H9 (cell line): ENCODE data around the gene AMT. TPM values are rescaled to one million over a fixed set of nuclear protein-coding genes. Genes with fewer than 3 reads are reported as not detected.

Source experiments
- DNase-seq: peaks from one replicate; pipeline ENCODE4 v3.0.0-alpha.2; 2017
- H2AFZ ChIP-seq: one replicate; pipeline ENCODE4 v1.6.1; 2013; ENCODE audit warnings: mild to moderate bottlenecking, low read length, control low read depth, moderate library complexity
- H2AK5ac ChIP-seq: 2 replicates; pipeline ENCODE4 v1.6.1; 2013; ENCODE audit warnings: low read length, control low read depth, mixed read lengths; ENCODE audit not compliant: insufficient read length
- H2BK120ac ChIP-seq: one replicate; pipeline ENCODE4 v1.6.1; 2013; ENCODE audit warnings: low read depth, mild to moderate bottlenecking, low read length, control low read depth, inconsistent platforms; ENCODE audit not compliant: poor library complexity, severe bottlenecking
- H2BK12ac ChIP-seq: 2 replicates; pipeline ENCODE4 v1.6.1; 2013; ENCODE audit warnings: low read length, control low read depth, mixed read lengths, low read depth; ENCODE audit not compliant: insufficient read length
- H2BK15ac ChIP-seq: 2 replicates; pipeline ENCODE4 v1.6.1; 2013; ENCODE audit warnings: low read depth, low read length, control low read depth
- H2BK20ac ChIP-seq: one replicate; pipeline ENCODE4 v1.6.1; 2013; ENCODE audit warnings: low read depth, mild to moderate bottlenecking, low read length, control low read depth, inconsistent platforms; ENCODE audit not compliant: poor library complexity, severe bottlenecking
- H2BK5ac ChIP-seq: 2 replicates; pipeline ENCODE4 v1.6.1; 2013; ENCODE audit warnings: low read length, control low read depth, mixed read lengths; ENCODE audit not compliant: insufficient read length
- H3K14ac ChIP-seq: 2 replicates; pipeline ENCODE4 v1.6.1; 2013; ENCODE audit warnings: low read length, control low read depth; ENCODE audit not compliant: insufficient read depth
- H3K18ac ChIP-seq: 2 replicates; pipeline ENCODE4 v1.6.1; 2013; ENCODE audit warnings: low read depth, mild to moderate bottlenecking, mixed read lengths, low read length, control low read depth; ENCODE audit not compliant: insufficient read length
- H3K23ac ChIP-seq: 2 replicates; pipeline ENCODE4 v1.6.1; 2013; ENCODE audit warnings: low read length, control low read depth, mixed read lengths, low read depth; ENCODE audit not compliant: insufficient read length
- H3K23me2 ChIP-seq: 2 replicates; pipeline ENCODE4 v1.6.1; 2013; ENCODE audit warnings: low read depth, mild to moderate bottlenecking, mixed read lengths, low read length, control low read depth; ENCODE audit not compliant: insufficient read length, poor library complexity, severe bottlenecking
- H3K27ac ChIP-seq: 2 replicates; pipeline ENCODE4 v1.5.1; 2013; ENCODE audit warnings: low read length, control low read depth, mixed read lengths, low read depth; ENCODE audit not compliant: insufficient read length
- H3K27me3 ChIP-seq: 2 replicates; pipeline ENCODE4 v1.6.1; 2013; ENCODE audit warnings: low read length, control low read depth, inconsistent platforms; ENCODE audit not compliant: insufficient read depth
- H3K4ac ChIP-seq: 2 replicates; pipeline ENCODE4 v1.6.1; 2013; ENCODE audit warnings: low read depth, mild to moderate bottlenecking, control low read depth, inconsistent platforms, low read length, moderate library complexity
- H3K4me1 ChIP-seq: 2 replicates; pipeline ENCODE4 v1.6.1; 2013; ENCODE audit warnings: low read length, control low read depth, inconsistent platforms; ENCODE audit not compliant: insufficient read depth
- H3K4me2 ChIP-seq: 2 replicates; pipeline ENCODE4 v1.6.1; 2013; ENCODE audit warnings: low read length, control low read depth, mixed read lengths; ENCODE audit not compliant: insufficient read length, insufficient read depth
- H3K56ac ChIP-seq: 2 replicates; pipeline ENCODE4 v1.6.1; 2013; ENCODE audit warnings: low read depth, mild to moderate bottlenecking, mixed read lengths, low read length, control low read depth; ENCODE audit not compliant: insufficient read length
- H3K79me1 ChIP-seq: 2 replicates; pipeline ENCODE4 v1.6.1; 2013; ENCODE audit warnings: low read depth, mild to moderate bottlenecking, moderate library complexity, low read length, control low read depth, inconsistent platforms; ENCODE audit not compliant: insufficient read depth, poor library complexity, severe bottlenecking
- H3K79me2 ChIP-seq: 2 replicates; pipeline ENCODE4 v1.6.1; 2013; ENCODE audit warnings: low read length, control low read depth, inconsistent platforms; ENCODE audit not compliant: insufficient read depth
- H3K9ac ChIP-seq: 2 replicates; pipeline ENCODE4 v1.6.1; 2013; ENCODE audit warnings: low read length, control low read depth, mixed read lengths; ENCODE audit not compliant: insufficient read length; ENCODE audit errors: extremely low read depth
- H3K9me3 ChIP-seq: one replicate; pipeline ENCODE4 v1.6.1; 2013; ENCODE audit warnings: low read depth, low read length, inconsistent platforms; ENCODE audit not compliant: control insufficient read depth
- H3T11ph ChIP-seq: one replicate; pipeline ENCODE4 v1.6.1; 2013; ENCODE audit warnings: mild to moderate bottlenecking, low read length, control low read depth, inconsistent platforms
- H4K20me1 ChIP-seq: one replicate; pipeline ENCODE4 v1.6.1; 2013; ENCODE audit not compliant: control insufficient read depth, insufficient read length, insufficient read depth
- H4K5ac ChIP-seq: 2 replicates; pipeline ENCODE4 v1.6.1; 2013; ENCODE audit warnings: low read depth, mild to moderate bottlenecking, mixed read lengths, low read length, control low read depth; ENCODE audit not compliant: insufficient read length
- H4K8ac ChIP-seq: replicated peaks from 2 replicates; pipeline ENCODE4 v1.6.1; 2013; ENCODE audit warnings: low read length, control low read depth, mixed read lengths, low read depth; ENCODE audit not compliant: insufficient read length
- H4K91ac ChIP-seq: 2 replicates; pipeline ENCODE4 v1.6.1; 2013; ENCODE audit warnings: low read depth, mild to moderate bottlenecking, moderate library complexity, mixed read lengths, low read length, control low read depth; ENCODE audit not compliant: insufficient read length
- H3K27ac Mint-ChIP-seq, 3 experiments: 2 replicates in 2 of 3; 3 replicates in 1 of 3; pipeline ENCODE4 v1.8.0; 2020 to 2021; ENCODE audit warnings: mixed read lengths in 3 of 3, mild to moderate bottlenecking in 1 of 3, moderate library complexity in 1 of 3
- H3K27me3 Mint-ChIP-seq: 2 replicates; pipeline ENCODE4 v1.8.0; 2021; ENCODE audit warnings: low read depth, mild to moderate bottlenecking, moderate library complexity, mixed read lengths
- H3K36me3 Mint-ChIP-seq, 3 experiments: 2 replicates in 2 of 3; 3 replicates in 1 of 3; pipeline ENCODE4 v1.8.0; 2020 to 2021; ENCODE audit warnings: low read depth in 3 of 3, mixed read lengths in 3 of 3; ENCODE audit not compliant: insufficient read depth in 1 of 3
- H3K4me1 Mint-ChIP-seq, 2 experiments: 2 replicates each; pipeline ENCODE4 v1.8.0; 2020; ENCODE audit warnings: mixed read lengths in 2 of 2
- H3K4me3 Mint-ChIP-seq, 2 experiments: 2 replicates in 1 of 2; 3 replicates in 1 of 2; pipeline ENCODE4 v1.8.0; 2020 to 2021; ENCODE audit warnings: mild to moderate bottlenecking in 2 of 2, mixed read lengths in 2 of 2, moderate library complexity in 1 of 2
- H3K9me3 Mint-ChIP-seq, 2 experiments: 2 replicates in 1 of 2; 3 replicates in 1 of 2; pipeline ENCODE4 v1.8.0; 2020; ENCODE audit warnings: mild to moderate bottlenecking in 2 of 2, mixed read lengths in 2 of 2, moderate library complexity in 1 of 2
- CTCF ChIP-seq: fragments of 200-600 bp; sonication (generic); conservative IDR thresholded peaks from 3 replicates; pipeline ENCODE4 v1.8.0; 2021; ENCODE audit warnings: antibody characterized with exemption, mild to moderate bottlenecking
- WGBS: extraction: QIAGEN DNeasy Blood & Tissue Kit; methylation state at CpG from one replicate; pipeline ENCODE4 v1.1.7; 2013; ENCODE audit warnings: missing lambda C conversion rate, low lambda C conversion rate, mixed read lengths; ENCODE audit not compliant: insufficient read length; ENCODE audit errors: extremely low coverage; 5-methylcytosine and 5-hydroxymethylcytosine counted together
- total RNA-seq: library from RNA; stranded (reverse); gene quantifications from 2 replicates; pipeline ENCODE4 v1.2.1, GENCODE V29; 2021

The AMT gene
- total RNA-seq, 1 experiment from 2014 or later = 41.2 TPM

DNA sequence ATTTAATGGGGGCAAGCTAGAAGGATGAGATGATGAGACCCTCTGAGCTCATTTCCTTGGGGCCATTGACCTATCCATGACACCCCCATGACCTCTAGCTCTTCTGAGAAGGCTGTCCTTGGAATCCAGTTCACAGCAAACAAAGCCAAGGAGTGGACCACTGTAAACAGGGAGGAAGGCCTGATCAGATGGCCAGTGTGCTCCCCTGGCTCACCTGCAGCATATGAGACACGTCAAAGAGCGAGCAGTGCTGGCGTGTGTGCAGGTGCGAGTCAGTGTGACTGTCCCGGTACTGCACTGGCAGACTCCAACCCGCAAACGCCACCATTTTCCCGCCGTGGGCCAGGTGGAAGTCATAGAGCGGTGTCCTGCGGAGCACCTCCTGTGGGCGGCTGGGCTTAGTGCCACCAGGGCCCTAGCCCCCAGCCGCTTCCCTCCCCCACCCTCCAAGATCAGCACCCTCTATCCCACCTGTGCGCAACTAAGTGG lies 339 bp downstream of the AMT start:
- Histone ChIP-seq H3K4ac (no peak overlapping the region), H2AK5ac (no peak overlapping the region), H3T11ph (no peak overlapping the region), H3K56ac (no peak overlapping the region), H3K4me1 (no peaks in the 10 kb centered on the region; the same call in 1 of the 2 replicates), H3K27me3 (no peaks in the 10 kb centered on the region), H4K20me1 (no peaks in the 10 kb centered on the region), H3K9ac (peak overlapping the region; percentile 90), H2AFZ (no peak overlapping the region), H3K18ac (peak overlapping the region; percentile 80), H3K4me2 (peak overlapping the region; percentile 86), H3K23me2 (peaks cover 4% of the 10 kb centered on the region), H4K8ac (no peak overlapping the region), H2BK20ac (no peak overlapping the region), H2BK12ac (no peak overlapping the region), H4K91ac (no peak overlapping the region), H2BK15ac (no peak overlapping the region), H3K23ac (no peak overlapping the region), H3K14ac (peak overlapping the region; percentile 88), H3K27ac (no peak overlapping the region), H3K9me3 (no peaks in the 10 kb centered on the region), H4K5ac (no peak overlapping the region), H3K79me1 (no peaks in the 10 kb centered on the region), H2BK120ac (no peak overlapping the region), H3K79me2 (no peaks in the 10 kb centered on the region), H2BK5ac (peak overlapping the region; percentile 25)
- peaks cover 24 to 28% of the 10 kb centered on the region in 2 experiments for H3K4me1 Mint-ChIP-seq
- peaks cover 10 to 34% (median 24%) of the 10 kb centered on the region in 3 experiments for H3K36me3 Mint-ChIP-seq
- no peak for DNase-seq
- H3K27ac Mint-ChIP-seq = peak overlapping the region; percentile 91 to 97 (median 92)
- H3K4me3 Mint-ChIP-seq = peak overlapping the region; percentile 92 to 93
- H3K9me3 Mint-ChIP-seq = no peaks in the 10 kb centered on the region; a peak in 1 of 5 replicates
- no CpG with 5 or more reads among the region's 14 CpGs for WGBS
- no peak for TF ChIP-seq CTCF
- no peaks in the 10 kb centered on the region for H3K27me3 Mint-ChIP-seq
